Lung (tissue), 12 donors: Measurements from ENCODE around the gene RTL1. TPM values are rescaled to one million over a fixed set of nuclear protein-coding genes. Genes with fewer than 3 reads are reported as not detected.

Source experiments
- ATAC-seq: fragments of 200-7000 bp; cut with Tn5 transposase; one replicate; pipeline ENCODE4 v1.9.1; 2020; ENCODE audit warnings: moderate number of reproducible peaks; ENCODE audit not compliant: insufficient read depth, low FRiP score
- DNase-seq, 3 donors: peaks; one replicate each; pipeline ENCODE4 v3.0.0-alpha.2; 2013 to 2017
- H3K27ac ChIP-seq, 2 donors: one replicate each; pipeline ENCODE4 v1.5.1; 2013; ENCODE audit warnings: mild to moderate bottlenecking in 2 of 2, moderate library complexity in 2 of 2, control low read depth in 1 of 2, inconsistent platforms in 1 of 2, low read depth in 1 of 2, low read length in 1 of 2
- H3K27me3 ChIP-seq, 3 donors: one replicate each; pipeline ENCODE4 v1.5.1; 2013; ENCODE audit warnings: low read length in 2 of 3; ENCODE audit not compliant: control insufficient read depth in 3 of 3, insufficient read depth in 3 of 3
- H3K36me3 ChIP-seq, 4 donors: one replicate each; pipeline ENCODE4 v1.5.1; 2013; ENCODE audit warnings: low read length in 4 of 4, mild to moderate bottlenecking in 1 of 4, moderate library complexity in 1 of 4; ENCODE audit not compliant: control insufficient read depth in 4 of 4, insufficient read depth in 4 of 4
- H3K4me1 ChIP-seq, 5 donors: one replicate each; pipeline ENCODE4 v1.5.1; 2013; ENCODE audit warnings: low read length in 5 of 5, mild to moderate bottlenecking in 2 of 5, moderate library complexity in 1 of 5; ENCODE audit not compliant: control insufficient read depth in 5 of 5, insufficient read depth in 5 of 5
- H3K4me3 ChIP-seq: one replicate; pipeline ENCODE4 v1.5.1; 2013; ENCODE audit warnings: mild to moderate bottlenecking, control low read depth, moderate library complexity
- H3K9ac ChIP-seq, 2 donors: one replicate each; pipeline ENCODE4 v1.5.1; 2013; ENCODE audit warnings: low read length in 2 of 2, control low read depth in 1 of 2; ENCODE audit not compliant: insufficient read depth in 1 of 2
- H3K9me3 ChIP-seq, 4 donors: one replicate each; pipeline ENCODE4 v1.5.1; 2013; ENCODE audit warnings: low read length in 3 of 4, mild to moderate bottlenecking in 1 of 4, moderate library complexity in 1 of 4; ENCODE audit not compliant: control insufficient read depth in 4 of 4, insufficient read depth in 3 of 4
- WGBS, 2 donors: extraction: QIAGEN DNeasy Blood & Tissue Kit; methylation state at CpG; one replicate each; pipeline ENCODE4 v1.1.7; 2013; 5-methylcytosine and 5-hydroxymethylcytosine counted together
- polyA plus RNA-seq, 2 donors: library from polyadenylated mRNA; stranded (reverse); fragments of 200-250 nt; gene quantifications; one replicate each; pipeline ENCODE4 v1.2.1, GENCODE V29; 2013
- total RNA-seq, 2 donors: library from RNA; depleted of rRNA in 1 of 2; stranded (reverse); fragments of >200 nt in 1 of 2; gene quantifications; one replicate each; pipeline ENCODE4 v1.2.1, GENCODE V29; 2014 to 2021
- TF ChIP-seq, protein P1 (sequence below): IDR thresholded peaks from 2 replicates; pipeline ENCODE4 v1.5.1; 2012; ENCODE audit warnings: mild to moderate bottlenecking; ENCODE audit errors: control extremely low read depth, extremely low read depth
- donor health status: control.
- donor health status: control.
- donor health status: Bipolar disorder and iron deficiency.
- donor health status: healthy.
- donor health status: DM: yes; HTN: yes; CAD: no.

The RTL1 gene
- total and polyA plus RNA-seq, 4 donors, result 0.02 to 0.09 TPM; not detected in 2

DNA sequence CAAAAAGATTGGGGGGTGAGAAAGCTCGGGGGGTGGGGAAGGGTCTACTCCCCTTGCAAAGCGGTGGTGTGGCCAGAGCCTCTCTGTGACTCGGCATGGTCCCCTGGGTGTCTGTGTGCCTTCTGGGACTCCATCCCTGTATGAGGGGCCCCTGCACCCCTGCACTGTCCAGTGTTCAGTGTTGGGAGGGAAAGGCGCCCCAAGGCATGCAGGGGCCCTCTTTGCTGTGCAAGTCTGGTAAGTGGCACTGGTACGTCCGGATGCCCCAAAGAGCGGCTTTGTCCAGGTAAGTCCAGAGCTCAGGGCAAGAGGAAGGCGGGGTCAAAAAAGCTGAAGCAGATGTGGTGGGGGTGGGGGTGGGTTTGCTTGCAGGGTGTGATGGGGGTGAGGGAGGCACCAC is 23.7 kb downstream of the RTL1 start:
- H3K4me1 ChIP-seq, result no peaks in the 10 kb centered on the region
- no peak overlapping the region for H3K4me3 ChIP-seq
- no peak overlapping the region for H3K9ac ChIP-seq
- TF ChIP-seq, protein P1, sequence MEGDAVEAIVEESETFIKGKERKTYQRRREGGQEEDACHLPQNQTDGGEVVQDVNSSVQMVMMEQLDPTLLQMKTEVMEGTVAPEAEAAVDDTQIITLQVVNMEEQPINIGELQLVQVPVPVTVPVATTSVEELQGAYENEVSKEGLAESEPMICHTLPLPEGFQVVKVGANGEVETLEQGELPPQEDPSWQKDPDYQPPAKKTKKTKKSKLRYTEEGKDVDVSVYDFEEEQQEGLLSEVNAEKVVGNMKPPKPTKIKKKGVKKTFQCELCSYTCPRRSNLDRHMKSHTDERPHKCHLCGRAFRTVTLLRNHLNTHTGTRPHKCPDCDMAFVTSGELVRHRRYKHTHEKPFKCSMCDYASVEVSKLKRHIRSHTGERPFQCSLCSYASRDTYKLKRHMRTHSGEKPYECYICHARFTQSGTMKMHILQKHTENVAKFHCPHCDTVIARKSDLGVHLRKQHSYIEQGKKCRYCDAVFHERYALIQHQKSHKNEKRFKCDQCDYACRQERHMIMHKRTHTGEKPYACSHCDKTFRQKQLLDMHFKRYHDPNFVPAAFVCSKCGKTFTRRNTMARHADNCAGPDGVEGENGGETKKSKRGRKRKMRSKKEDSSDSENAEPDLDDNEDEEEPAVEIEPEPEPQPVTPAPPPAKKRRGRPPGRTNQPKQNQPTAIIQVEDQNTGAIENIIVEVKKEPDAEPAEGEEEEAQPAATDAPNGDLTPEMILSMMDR, result no peak
- H3K27me3 ChIP-seq, result no peaks in the 10 kb centered on the region
- WGBS, 2 donors, result 86 to 94% methylated on average over 8 of the region's 8 CpGs
- ATAC-seq (no peak), DNase-seq (no peak)
- H3K9me3 ChIP-seq, result peaks cover 0 to 9% (median 0%) of the 10 kb centered on the region in 4 donors
- H3K36me3 ChIP-seq, result peaks cover 0 to 5% (median 0%) of the 10 kb centered on the region in 4 donors
- H3K27ac ChIP-seq, result no peak overlapping the region

DNA sequence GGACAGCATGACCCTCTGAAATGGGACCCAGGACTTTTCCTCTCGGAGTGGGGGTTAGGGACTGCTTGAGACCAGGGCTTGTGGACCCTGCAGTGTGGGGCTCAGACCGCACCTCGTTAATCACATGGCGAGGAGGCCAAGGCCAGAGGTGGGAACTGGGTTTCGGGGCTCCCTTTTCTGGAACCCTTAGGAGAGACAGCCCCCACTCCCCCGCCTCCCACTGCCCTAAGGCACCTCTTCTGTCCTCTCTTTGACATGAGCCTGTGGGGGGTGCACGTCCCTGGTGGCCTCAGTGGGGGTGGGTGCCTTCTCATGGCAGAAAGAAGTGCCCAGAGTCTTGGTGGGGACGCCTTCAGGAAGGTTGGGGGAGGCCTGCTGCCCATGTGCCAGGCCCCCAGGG is 24.3 kb downstream of the RTL1 start:
- Histone ChIP-seq H3K9me3 (peaks cover 0 to 9% (median 0%) of the 10 kb centered on the region in 4 donors), H3K27ac (no peak overlapping the region), H3K27me3 (no peaks in the 10 kb centered on the region), H3K9ac (no peak overlapping the region), H3K4me1 (no peaks in the 10 kb centered on the region), H3K4me3 (no peak overlapping the region), H3K36me3 (peaks cover 0 to 3% (median 0%) of the 10 kb centered on the region in 4 donors)
- TF ChIP-seq, protein P1, result no peak
- WGBS, 2 donors, result 82 to 84% methylated on average over 8 of the region's 8 CpGs
- DNase-seq, result no peak
- no peak for ATAC-seq

- no peaks in the 10 kb centered on the region for H3K36me3 ChIP-seq
- WGBS, 2 donors, result 87 to 89% methylated on average over 11 of the region's 11 CpGs
- H3K4me1 ChIP-seq, result no peaks in the 10 kb centered on the region
- peaks cover 0 to 6% (median 0%) of the 10 kb centered on the region in 4 donors for H3K9me3 ChIP-seq
- no peak overlapping the region for H3K4me3 ChIP-seq
- TF ChIP-seq, protein P1, result no peak
- no peak overlapping the region for H3K27ac ChIP-seq
- no peak overlapping the region for H3K9ac ChIP-seq
- no peaks in the 10 kb centered on the region for H3K27me3 ChIP-seq
- no peak for DNase-seq
- ATAC-seq, result no peak
Observed at GRCh38 chr14:100878271-100879146, 25.0 kb downstream of the RTL1 start.
